PFSK-1 (cell line): ENCODE data around the gene TMEM229B.

Source experiments
- POLR2AphosphoS5 ChIP-seq: IDR thresholded peaks from 2 replicates; pipeline ENCODE4 v1.6.1; 2012; ENCODE audit warnings: low read depth, mild to moderate bottlenecking, control low read depth, low read length, moderate library complexity
- SIN3A ChIP-seq: IDR thresholded peaks from 2 replicates; pipeline ENCODE4 v1.6.1; 2012; ENCODE audit warnings: mild to moderate bottlenecking, low read length, moderate library complexity, borderline replicate concordance; ENCODE audit not compliant: insufficient read depth
- TAF1 ChIP-seq: IDR thresholded peaks from 2 replicates; pipeline ENCODE4 v1.6.1; 2012; ENCODE audit warnings: low read length, control low read depth, borderline replicate concordance; ENCODE audit not compliant: insufficient read depth

DNA sequence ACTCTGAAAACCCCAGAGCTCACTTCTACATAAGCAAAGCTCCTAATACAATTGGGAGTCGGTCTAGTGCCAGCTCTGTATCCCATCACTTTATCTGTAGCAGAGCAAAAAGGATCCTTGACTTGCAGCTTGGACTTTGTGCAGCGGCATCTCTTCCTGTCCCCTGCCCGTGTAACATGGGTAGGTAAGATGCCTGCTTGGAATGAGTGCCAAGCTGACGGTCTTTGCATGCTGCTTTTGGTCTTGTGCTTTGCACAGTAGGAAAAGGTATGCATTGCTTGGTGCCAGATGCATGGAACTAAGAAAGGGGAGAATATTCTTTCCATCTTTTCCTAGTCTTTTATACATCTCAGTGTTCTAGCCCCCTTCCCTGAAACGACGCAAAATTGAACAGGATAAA lies 37.7 kb upstream of the TMEM229B start:
- TF ChIP-seq SIN3A: no peak
- no peak for TF ChIP-seq POLR2AphosphoS5
- no peak for TF ChIP-seq TAF1
